Astrocyte (in vitro differentiated cells and primary cell): ENCODE measurements around the gene NFAT5.

Source experiments
- EZH2 ChIP-seq: IDR thresholded peaks from 2 replicates; pipeline ENCODE4 v1.6.1; 2012; ENCODE audit warnings: mild to moderate bottlenecking, low read length, inconsistent platforms; ENCODE audit not compliant: insufficient read depth
- TF ChIP-seq, protein P1 (sequence below): IDR thresholded peaks from 2 replicates; pipeline ENCODE4 v1.5.1; 2011; ENCODE audit warnings: low read depth, mild to moderate bottlenecking, inconsistent platforms, low read length, moderate library complexity; ENCODE audit not compliant: insufficient read depth

GRCh38 chr16:69651217-69651616, 85.5 kb downstream of the NFAT5 start:
- TF ChIP-seq, protein P1, sequence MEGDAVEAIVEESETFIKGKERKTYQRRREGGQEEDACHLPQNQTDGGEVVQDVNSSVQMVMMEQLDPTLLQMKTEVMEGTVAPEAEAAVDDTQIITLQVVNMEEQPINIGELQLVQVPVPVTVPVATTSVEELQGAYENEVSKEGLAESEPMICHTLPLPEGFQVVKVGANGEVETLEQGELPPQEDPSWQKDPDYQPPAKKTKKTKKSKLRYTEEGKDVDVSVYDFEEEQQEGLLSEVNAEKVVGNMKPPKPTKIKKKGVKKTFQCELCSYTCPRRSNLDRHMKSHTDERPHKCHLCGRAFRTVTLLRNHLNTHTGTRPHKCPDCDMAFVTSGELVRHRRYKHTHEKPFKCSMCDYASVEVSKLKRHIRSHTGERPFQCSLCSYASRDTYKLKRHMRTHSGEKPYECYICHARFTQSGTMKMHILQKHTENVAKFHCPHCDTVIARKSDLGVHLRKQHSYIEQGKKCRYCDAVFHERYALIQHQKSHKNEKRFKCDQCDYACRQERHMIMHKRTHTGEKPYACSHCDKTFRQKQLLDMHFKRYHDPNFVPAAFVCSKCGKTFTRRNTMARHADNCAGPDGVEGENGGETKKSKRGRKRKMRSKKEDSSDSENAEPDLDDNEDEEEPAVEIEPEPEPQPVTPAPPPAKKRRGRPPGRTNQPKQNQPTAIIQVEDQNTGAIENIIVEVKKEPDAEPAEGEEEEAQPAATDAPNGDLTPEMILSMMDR, result no peak
- TF ChIP-seq EZH2, result no peak
